IgD-negative memory B cell (primary cell): ENCODE data around the gene PLEKHA7. TPM values are rescaled to one million over a fixed set of nuclear protein-coding genes. Genes with fewer than 3 reads are reported as not detected.
"Not testable (repeated sequence)": the region's sequence is repeated elsewhere in the genome, so short reads cannot be mapped to it uniquely, and the experiment has no call there.

Source experiments
- H3K27ac Mint-ChIP-seq, 3 donors: one replicate each; pipeline ENCODE4 v1.8.0; 2020 to 2022; ENCODE audit warnings: mild to moderate bottlenecking in 3 of 3, mixed read lengths in 3 of 3, moderate library complexity in 1 of 3
- H3K27me3 Mint-ChIP-seq: one replicate; pipeline ENCODE4 v1.8.0; 2021; ENCODE audit warnings: mixed read lengths
- H3K36me3 Mint-ChIP-seq: one replicate; pipeline ENCODE4 v1.8.0; 2020; ENCODE audit warnings: mild to moderate bottlenecking, mixed read lengths
- H3K4me1 Mint-ChIP-seq, 3 donors: one replicate each; pipeline ENCODE4 v1.8.0; 2020 to 2022; ENCODE audit warnings: mixed read lengths in 3 of 3, mild to moderate bottlenecking in 1 of 3
- H3K4me3 Mint-ChIP-seq, 4 donors: one replicate each; pipeline ENCODE4 v1.8.0; 2020 to 2022; ENCODE audit warnings: mild to moderate bottlenecking in 4 of 4, mixed read lengths in 4 of 4, moderate library complexity in 3 of 4
- H3K9me3 Mint-ChIP-seq, 3 donors: one replicate each; pipeline ENCODE4 v1.8.0; 2020 to 2021; ENCODE audit warnings: mixed read lengths in 3 of 3, mild to moderate bottlenecking in 1 of 3
- polyA plus RNA-seq: library from polyadenylated mRNA; unstranded; fragments of 300-500 nt; fragmentation: Illumina TruSeq; gene quantifications from one replicate; pipeline ENCODE4 v1.2.3, GENCODE V29; 2021

Gene PLEKHA7
- polyA plus RNA-seq, 1 donor from 2014 or later, result 0.15 TPM

DNA sequence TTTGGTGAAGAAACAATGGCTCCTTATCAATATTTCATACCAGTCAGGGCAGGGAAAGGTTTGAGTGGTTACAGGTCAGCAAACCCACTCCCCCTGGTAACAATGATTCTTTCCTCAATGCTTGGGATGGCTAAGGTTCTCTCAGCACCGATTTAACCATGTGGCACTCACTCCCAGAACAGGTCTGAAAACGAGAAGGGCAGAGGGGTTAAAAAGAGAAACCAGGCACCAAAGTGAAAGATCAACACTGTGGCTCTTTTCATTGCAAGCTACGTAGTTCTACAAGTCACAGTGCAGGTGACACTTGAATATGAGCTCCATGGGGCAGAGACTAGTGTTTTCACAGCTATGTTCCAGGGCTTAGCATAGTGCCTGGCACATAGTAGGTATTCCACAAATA is 132.4 kb downstream of the PLEKHA7 start:
- peaks cover 3% of the 10 kb centered on the region for H3K36me3 Mint-ChIP-seq
- no peak overlapping the region for H3K4me3 Mint-ChIP-seq
- no peaks in the 10 kb centered on the region for H3K9me3 Mint-ChIP-seq
- peaks cover 4% of the 10 kb centered on the region for H3K27me3 Mint-ChIP-seq
- no peaks in the 10 kb centered on the region for H3K4me1 Mint-ChIP-seq
- H3K27ac Mint-ChIP-seq, result no peak overlapping the region

- Mint-ChIP-seq H3K27ac (no peak overlapping the region), H3K4me1 (no peaks in the 10 kb centered on the region), H3K27me3 (peaks cover 5% of the 10 kb centered on the region), H3K9me3 (no peaks in the 10 kb centered on the region), H3K36me3 (peaks cover 3% of the 10 kb centered on the region), H3K4me3 (no peak overlapping the region)
These were observed 133.0 kb downstream of the PLEKHA7 start for GRCh38 chr11:16881074-16881709.

GRCh38 chr11:16880184-16880801 is 133.9 kb downstream of the PLEKHA7 start:
- Mint-ChIP-seq H3K27ac (no peak overlapping the region), H3K36me3 (peaks cover 3% of the 10 kb centered on the region)

GRCh38 chr11:16879690-16880089 is 134.5 kb downstream of the PLEKHA7 start:
- Mint-ChIP-seq H3K4me3 (no peak overlapping the region), H3K27me3 (peaks cover 5% of the 10 kb centered on the region)

More at GRCh38 chr11:16880184-16880801, 133.9 kb downstream of the PLEKHA7 start:
- Mint-ChIP-seq H3K4me1 (no peaks in the 10 kb centered on the region), H3K4me3 (no peak overlapping the region), H3K9me3 (no peaks in the 10 kb centered on the region), H3K27me3 (peaks cover 5% of the 10 kb centered on the region)

GRCh38 chr11:16876837-16877236 is 137.4 kb downstream of the PLEKHA7 start:
- H3K9me3 Mint-ChIP-seq, result no peaks in the 10 kb centered on the region
- H3K27ac Mint-ChIP-seq, result no peak overlapping the region
- no peak overlapping the region for H3K4me3 Mint-ChIP-seq
- peaks cover 3% of the 10 kb centered on the region for H3K36me3 Mint-ChIP-seq
- peaks cover 4% of the 10 kb centered on the region for H3K27me3 Mint-ChIP-seq
- H3K4me1 Mint-ChIP-seq, result no peaks in the 10 kb centered on the region

More at GRCh38 chr11:16879690-16880089, 134.5 kb downstream of the PLEKHA7 start:
- H3K36me3 Mint-ChIP-seq, result peaks cover 3% of the 10 kb centered on the region
- H3K4me1 Mint-ChIP-seq, result no peaks in the 10 kb centered on the region
- H3K27ac Mint-ChIP-seq, result no peak overlapping the region
- no peaks in the 10 kb centered on the region for H3K9me3 Mint-ChIP-seq

GRCh38 chr11:16876053-16876752 is 138.0 kb downstream of the PLEKHA7 start:
- Mint-ChIP-seq H3K9me3 (no peaks in the 10 kb centered on the region), H3K27me3 (peaks cover 4% of the 10 kb centered on the region), H3K36me3 (no peaks in the 10 kb centered on the region), H3K4me1 (no peaks in the 10 kb centered on the region), H3K4me3 (no peak overlapping the region), H3K27ac (peak overlapping the region in 1 of 3 donors; percentile 68)

DNA sequence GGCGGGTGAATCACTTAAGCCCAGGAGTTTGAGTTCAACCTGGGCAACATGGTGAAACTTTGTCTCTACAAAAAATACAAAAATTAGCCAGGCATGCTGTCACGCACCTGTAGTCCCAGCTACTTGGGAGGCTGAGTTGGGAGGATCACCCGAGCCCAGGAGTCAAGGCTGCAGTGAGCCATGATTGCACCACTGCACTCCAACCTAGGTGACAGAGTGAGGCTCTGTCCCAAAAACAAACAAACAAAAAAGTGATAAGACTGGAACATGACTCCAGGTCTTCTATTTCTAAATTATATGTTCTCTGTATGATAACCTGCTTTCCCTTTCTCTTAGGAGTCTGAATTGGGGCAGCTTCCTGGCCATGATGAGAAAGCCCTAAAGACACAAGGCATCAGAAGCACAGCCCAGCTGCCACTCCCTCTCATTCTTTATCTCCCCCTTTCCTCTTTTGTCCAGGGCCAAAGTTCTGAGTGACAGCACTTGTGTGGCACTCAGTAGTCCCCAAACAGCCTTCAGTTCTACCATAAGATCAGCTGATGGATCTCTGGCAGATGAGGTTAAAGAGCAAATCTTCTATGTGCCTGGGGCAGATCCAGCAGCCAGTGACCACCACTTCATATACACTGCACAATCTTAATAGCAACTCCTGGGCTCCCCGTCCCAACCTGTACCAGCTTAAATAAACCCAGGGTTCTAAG is 139.8 kb downstream of the PLEKHA7 start:
- Mint-ChIP-seq H3K27ac (no peak overlapping the region), H3K4me1 (no peaks in the 10 kb centered on the region), H3K9me3 (no peaks in the 10 kb centered on the region), H3K27me3 (peaks cover 4% of the 10 kb centered on the region), H3K36me3 (no peaks in the 10 kb centered on the region), H3K4me3 (no peak overlapping the region)

DNA sequence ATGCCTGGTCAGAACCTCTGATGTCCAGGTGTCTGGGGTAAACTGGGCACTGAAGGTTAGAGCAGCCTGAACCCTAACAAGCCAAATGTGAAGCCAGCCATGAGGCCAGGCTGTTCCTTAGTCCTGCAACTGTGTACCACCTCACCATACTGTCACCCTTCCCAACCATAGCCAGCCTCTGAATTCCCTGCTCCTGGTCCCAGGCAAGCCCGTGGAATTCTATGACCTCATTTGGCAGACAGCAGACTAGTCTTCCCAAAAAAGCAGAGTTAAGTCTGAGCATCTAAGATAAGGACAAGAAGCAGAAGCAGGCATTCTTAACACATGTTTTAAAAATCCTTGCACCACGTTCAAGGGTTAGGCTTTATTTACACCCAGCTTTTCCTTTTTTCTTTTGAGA is 140.9 kb downstream of the PLEKHA7 start:
- H3K4me3 Mint-ChIP-seq, result no peak overlapping the region
- H3K36me3 Mint-ChIP-seq, result no peaks in the 10 kb centered on the region
- no peaks in the 10 kb centered on the region for H3K9me3 Mint-ChIP-seq
- H3K4me1 Mint-ChIP-seq, result no peaks in the 10 kb centered on the region
- H3K27me3 Mint-ChIP-seq, result peaks cover 2% of the 10 kb centered on the region
- no peak overlapping the region for H3K27ac Mint-ChIP-seq

GRCh38 chr11:16871368-16871767 is 142.8 kb downstream of the PLEKHA7 start:
- Mint-ChIP-seq H3K9me3 (no peaks in the 10 kb centered on the region), H3K27me3 (no peaks in the 10 kb centered on the region), H3K4me1 (peaks cover 0 to 4% (median 1%) of the 10 kb centered on the region in 3 donors), H3K4me3 (no peak overlapping the region), H3K27ac (no peak overlapping the region), H3K36me3 (no peaks in the 10 kb centered on the region)

DNA sequence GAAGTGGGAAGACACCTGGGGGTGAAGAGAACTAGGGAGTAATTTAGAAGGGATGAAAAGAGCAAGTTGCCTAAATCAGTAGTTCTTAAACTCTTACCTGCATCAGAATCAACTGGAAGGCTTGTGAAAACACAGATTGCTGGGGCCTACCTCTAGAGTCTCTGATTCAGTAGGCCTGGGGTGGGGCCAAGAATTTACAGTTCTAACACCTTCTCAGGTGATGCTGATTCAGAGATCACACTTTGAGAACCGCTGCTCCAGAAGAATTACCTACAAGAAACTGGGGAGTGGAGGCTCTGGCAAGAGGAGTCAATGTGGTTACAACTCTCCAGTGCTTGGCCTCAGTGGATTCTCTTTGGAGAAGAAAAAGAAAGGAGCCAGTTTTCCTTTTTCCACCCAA is 147.1 kb downstream of the PLEKHA7 start:
- Mint-ChIP-seq H3K27ac (no peak overlapping the region), H3K4me3 (no peak overlapping the region), H3K27me3 (peaks cover 2% of the 10 kb centered on the region), H3K9me3 (peaks cover 0 to 4% (median 2%) of the 10 kb centered on the region in 3 donors), H3K36me3 (peaks cover 2% of the 10 kb centered on the region), H3K4me1 (peaks cover 0 to 4% (median 1%) of the 10 kb centered on the region in 3 donors)

- H3K27ac Mint-ChIP-seq, H3K27me3 Mint-ChIP-seq, H3K4me3 Mint-ChIP-seq, H3K9me3 Mint-ChIP-seq, H3K36me3 Mint-ChIP-seq, H3K4me1 Mint-ChIP-seq: not testable (repeated sequence)
These were observed 149.8 kb downstream of the PLEKHA7 start for GRCh38 chr11:16864428-16864827.

DNA sequence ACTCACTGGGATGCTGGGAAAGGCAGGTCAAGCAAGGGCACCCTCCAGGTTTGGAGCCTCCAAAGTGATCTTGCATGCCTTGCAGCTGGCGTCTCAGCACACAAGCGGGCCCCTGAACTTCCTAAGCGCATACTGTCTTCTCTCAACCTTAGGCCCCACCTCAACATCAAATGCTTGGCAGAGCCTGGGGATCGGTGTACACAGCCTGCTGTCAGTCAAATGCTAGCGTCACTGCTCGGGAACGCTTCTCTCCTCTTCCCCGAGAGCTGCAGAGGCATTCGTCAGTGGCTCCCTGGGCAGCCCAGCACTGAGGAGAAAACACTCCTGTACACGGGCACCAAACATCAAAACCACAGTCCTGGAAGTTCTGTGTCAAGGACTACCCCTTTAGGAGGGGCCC is 150.8 kb downstream of the PLEKHA7 start:
- Mint-ChIP-seq H3K36me3 (peaks cover 4% of the 10 kb centered on the region), H3K27me3 (peaks cover 2% of the 10 kb centered on the region), H3K4me1 (peaks cover 0 to 4% (median 1%) of the 10 kb centered on the region in 3 donors)

DNA sequence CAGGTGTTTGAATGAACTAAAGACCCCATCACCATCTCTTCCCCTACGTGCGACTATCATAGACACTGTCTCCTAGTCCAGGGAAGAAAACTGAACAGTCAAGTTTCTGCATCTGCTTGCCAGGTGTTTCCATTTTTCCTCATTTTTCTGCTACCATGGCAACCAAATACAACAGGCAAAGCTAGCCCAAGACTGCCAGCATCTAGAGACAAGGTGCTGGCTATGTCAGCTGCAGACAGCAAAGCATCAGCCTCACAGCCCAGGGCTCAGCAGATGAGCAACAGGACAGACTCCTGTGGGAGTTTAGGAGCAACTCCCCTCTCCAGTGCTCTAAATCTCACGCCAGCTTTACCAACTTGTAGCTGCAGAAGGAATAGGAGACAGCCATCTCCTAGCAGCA is 151.5 kb downstream of the PLEKHA7 start:
- Mint-ChIP-seq H3K4me3 (no peak overlapping the region), H3K9me3 (peaks cover 0 to 4% (median 2%) of the 10 kb centered on the region in 3 donors), H3K36me3 (peaks cover 4% of the 10 kb centered on the region), H3K4me1 (peaks cover 0 to 2% (median 1%) of the 10 kb centered on the region in 3 donors), H3K27me3 (peaks cover 2% of the 10 kb centered on the region), H3K27ac (no peak overlapping the region)

More for the DNA sequence above, 150.8 kb downstream of the PLEKHA7 start:
- Mint-ChIP-seq H3K27ac (no peak overlapping the region), H3K4me3 (no peak overlapping the region), H3K9me3 (peaks cover 0 to 4% (median 2%) of the 10 kb centered on the region in 3 donors)

GRCh38 chr11:16861862-16862261 is 152.4 kb downstream of the PLEKHA7 start:
- H3K9me3 Mint-ChIP-seq, result peaks cover 0 to 4% (median 2%) of the 10 kb centered on the region in 3 donors
- H3K27me3 Mint-ChIP-seq, result peaks cover 2% of the 10 kb centered on the region
- no peak overlapping the region for H3K27ac Mint-ChIP-seq
- peaks cover 0 to under 1% (median 0%) of the 10 kb centered on the region in 3 donors for H3K4me1 Mint-ChIP-seq
- peaks cover 4% of the 10 kb centered on the region for H3K36me3 Mint-ChIP-seq
- H3K4me3 Mint-ChIP-seq, result no peak overlapping the region

- no peak overlapping the region for H3K27ac Mint-ChIP-seq
- peaks cover 2% of the 10 kb centered on the region for H3K27me3 Mint-ChIP-seq
- H3K4me3 Mint-ChIP-seq, result no peak overlapping the region
- H3K36me3 Mint-ChIP-seq, result peaks cover 4% of the 10 kb centered on the region
- H3K9me3 Mint-ChIP-seq, result peaks cover 0 to 4% (median 2%) of the 10 kb centered on the region in 3 donors
- H3K4me1 Mint-ChIP-seq, result no peaks in the 10 kb centered on the region
These were observed 153.6 kb downstream of the PLEKHA7 start for GRCh38 chr11:16860617-16861016.
